ENCODE measurements around the gene ABHD1.
"Not testable (repeated sequence)": the region's sequence is repeated elsewhere in the genome, so short reads cannot be mapped to it uniquely, and the experiment has no call there.

DNA sequence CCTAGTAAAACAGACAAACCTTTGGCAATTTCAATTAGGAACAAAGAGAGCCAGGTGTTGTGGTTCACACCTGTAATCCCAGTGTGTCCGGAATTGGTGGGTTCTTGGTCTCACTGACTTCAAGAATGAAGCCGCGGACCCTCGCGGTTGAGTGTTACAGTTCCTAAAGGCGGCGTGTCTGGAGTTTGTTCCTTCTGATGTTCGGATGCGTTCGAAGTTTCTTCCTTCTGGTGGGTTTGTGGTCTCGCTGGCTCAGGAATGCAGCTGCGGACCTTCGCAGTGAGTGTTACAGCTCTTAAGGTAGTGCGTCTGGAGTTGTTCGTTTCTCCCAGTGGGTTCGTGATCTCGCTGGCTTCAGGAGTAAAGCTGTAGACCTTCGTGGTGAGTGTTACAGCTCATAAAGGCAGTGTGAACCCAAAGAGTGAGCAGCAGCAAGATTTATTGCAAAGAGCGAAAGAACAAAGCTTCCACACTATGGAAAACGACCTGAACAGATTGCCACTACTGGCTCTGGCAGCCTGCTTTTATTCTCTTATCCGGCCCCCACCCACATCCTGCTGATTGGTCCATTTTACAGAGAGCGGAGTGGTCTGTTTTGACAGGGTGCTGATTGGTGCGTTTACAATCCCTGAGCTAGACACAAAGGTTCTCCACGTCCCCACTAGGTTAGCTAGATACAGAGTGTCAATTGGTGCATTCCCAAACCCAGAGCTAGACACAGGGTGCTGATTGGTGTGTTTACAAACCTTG lies 12.8 kb upstream of the ABHD1 start:
- not testable (repeated sequence) for TF ChIP-seq POLR2A, CTCF (IDR thresholded peaks at IDR 0.05)

All from adrenal gland (tissue), 5 donors.